BE2C (cell line): Measurements from ENCODE around the gene FOSL1.
A peak's percentile ranks its signal among the peaks of the same experiment; 100 is the strongest.

Experiments used
- DNase-seq: peaks from one replicate; pipeline ENCODE4 v3.0.0-alpha.2; 2020
- H3K27me3 ChIP-seq: fragments of 250-450 bp; sonication (Bioruptor Pico); 2 replicates; pipeline ENCODE4 v1.5.1; 2020; ENCODE audit warnings: mild to moderate bottlenecking
- H3K36me3 ChIP-seq: fragments of 250-450 bp; sonication (Bioruptor Pico); 2 replicates; pipeline ENCODE4 v1.5.1; 2020; ENCODE audit warnings: mild to moderate bottlenecking
- H3K4me1 ChIP-seq: fragments of 250-450 bp; sonication (Bioruptor Pico); 2 replicates; pipeline ENCODE4 v1.5.1; 2020
- H3K4me3 ChIP-seq: 2 replicates; pipeline ENCODE4 v1.5.1; 2011; ENCODE audit warnings: low read depth, low read length
- H3K9me3 ChIP-seq: fragments of 250-450 bp; sonication (Bioruptor Pico); 2 replicates; pipeline ENCODE4 v1.5.1; 2020
- CTCF ChIP-seq: IDR thresholded peaks from 2 replicates; pipeline ENCODE4 v1.5.1; 2012; ENCODE audit warnings: mild to moderate bottlenecking, low read depth, low read length

Gene FOSL1

GRCh38 chr11:65864706-65865471 lies 35.3 kb downstream of the FOSL1 start:
- Histone ChIP-seq H3K27me3 (no peaks in the 10 kb centered on the region), H3K4me3 (no peak overlapping the region), H3K36me3 (peaks cover 38% of the 10 kb centered on the region), H3K9me3 (no peaks in the 10 kb centered on the region), H3K4me1 (no peaks in the 10 kb centered on the region; the same call in 1 of the 2 replicates)
- DNase-seq: no peak
- TF ChIP-seq CTCF: no peak

GRCh38 chr11:65863889-65864705 lies 36.1 kb downstream of the FOSL1 start:
- TF ChIP-seq CTCF: no peak
- Histone ChIP-seq H3K4me1 (no peaks in the 10 kb centered on the region; the same call in 1 of the 2 replicates), H3K27me3 (no peaks in the 10 kb centered on the region), H3K4me3 (no peak overlapping the region), H3K36me3 (peaks cover 38% of the 10 kb centered on the region), H3K9me3 (no peaks in the 10 kb centered on the region)
- DNase-seq: no peak

GRCh38 chr11:65862941-65863888 lies 37.0 kb downstream of the FOSL1 start:
- no peak for DNase-seq
- H3K4me1 ChIP-seq: no peaks in the 10 kb centered on the region; the same call in 1 of the 2 replicates
- H3K27me3 ChIP-seq: no peaks in the 10 kb centered on the region
- TF ChIP-seq CTCF: no peak
- no peaks in the 10 kb centered on the region for H3K9me3 ChIP-seq
- no peak overlapping the region for H3K4me3 ChIP-seq
- peaks cover 38% of the 10 kb centered on the region for H3K36me3 ChIP-seq

GRCh38 chr11:65862191-65862735 lies 37.9 kb downstream of the FOSL1 start:
- DNase-seq: no peak
- Histone ChIP-seq H3K4me1 (no peaks in the 10 kb centered on the region), H3K4me3 (no peak overlapping the region), H3K36me3 (peaks cover 40% of the 10 kb centered on the region), H3K27me3 (no peaks in the 10 kb centered on the region), H3K9me3 (no peaks in the 10 kb centered on the region)
- no peak for TF ChIP-seq CTCF

GRCh38 chr11:65861533-65862183 lies 38.5 kb downstream of the FOSL1 start:
- no peak for DNase-seq
- TF ChIP-seq CTCF: no peak
- Histone ChIP-seq H3K27me3 (no peaks in the 10 kb centered on the region), H3K36me3 (peaks cover 46% of the 10 kb centered on the region), H3K9me3 (no peaks in the 10 kb centered on the region), H3K4me3 (peak overlapping the region; percentile 99), H3K4me1 (no peaks in the 10 kb centered on the region)
